HepG2 (cell line): Measurements from ENCODE around the gene ZNF620. TPM values are rescaled to one million over a fixed set of nuclear protein-coding genes. Genes with fewer than 3 reads are reported as not detected.
A peak's percentile ranks its signal among the peaks of the same experiment; 100 is the strongest.

Experiments used
- ADNP ChIP-seq: sonication (generic); formaldehyde crosslinking; IDR thresholded peaks from 2 replicates; pipeline ENCODE4 v1.4.0; 2020; ENCODE audit warnings: missing genetic modification reagents
- ARID2 ChIP-seq: sonication (generic); formaldehyde crosslinking; IDR thresholded peaks from 2 replicates; pipeline ENCODE4 v1.8.1; 2022; ENCODE audit warnings: mild to moderate bottlenecking, missing genetic modification reagents, borderline replicate concordance
- ASH2L ChIP-seq: fragments of 300-600, 200-600 bp; sonication (generic); IDR thresholded peaks from 2 replicates; pipeline ENCODE4 v1.7.0; 2017; ENCODE audit warnings: low read depth, mild to moderate bottlenecking, moderate library complexity, mixed read lengths, low read length; ENCODE audit not compliant: insufficient read length
- ELF4 ChIP-seq: sonication (generic); formaldehyde crosslinking; IDR thresholded peaks from 2 replicates; pipeline ENCODE4 v1.5.0; 2020; ENCODE audit warnings: missing genetic modification reagents, mild to moderate bottlenecking, moderate library complexity, borderline replicate concordance
- FOXC1 ChIP-seq: sonication (generic); formaldehyde crosslinking; IDR thresholded peaks from 2 replicates; pipeline ENCODE4 v1.8.0; 2022; ENCODE audit warnings: mild to moderate bottlenecking, missing genetic modification reagents, borderline replicate concordance
- HIVEP1 ChIP-seq: sonication (generic); formaldehyde crosslinking; IDR thresholded peaks from 2 replicates; pipeline ENCODE4 v1.4.0; 2020; ENCODE audit warnings: mild to moderate bottlenecking, missing genetic modification reagents
- HOXA7 ChIP-seq: sonication (generic); formaldehyde crosslinking; IDR thresholded peaks from 2 replicates; pipeline ENCODE4 v1.8.1; 2022; ENCODE audit warnings: mild to moderate bottlenecking, missing genetic modification reagents, moderate library complexity
- KMT2B ChIP-seq: IDR thresholded peaks from 2 replicates; pipeline ENCODE4 v1.6.1; 2016; ENCODE audit warnings: missing genetic modification reagents, missing compliant biosample characterization
- NBN ChIP-seq: fragments of 450-650 bp; conservative IDR thresholded peaks from 2 replicates; pipeline ENCODE4 v1.6.1; 2017
- POLR2G ChIP-seq: fragments of 200-400 bp; formaldehyde crosslinking; IDR thresholded peaks from 2 replicates; pipeline ENCODE4 v1.6.1; 2018; ENCODE audit warnings: mild to moderate bottlenecking, low read depth, low read length, moderate library complexity
- RBM22 ChIP-seq: fragments of 200-400 bp; formaldehyde crosslinking; optimal IDR thresholded peaks from 2 replicates; pipeline ENCODE3; 2017; ENCODE audit warnings: mild to moderate bottlenecking, low read length, moderate library complexity
- ZNF12 ChIP-seq: sonication (generic); formaldehyde crosslinking; IDR thresholded peaks from 2 replicates; pipeline ENCODE4 v1.5.0; 2020; ENCODE audit warnings: missing genetic modification reagents
- ZNF136 ChIP-seq: sonication (generic); formaldehyde crosslinking; IDR thresholded peaks from 2 replicates; pipeline ENCODE4 v1.8.1; 2022; ENCODE audit warnings: low read depth, mild to moderate bottlenecking, moderate library complexity, missing genetic modification reagents
- ZNF234 ChIP-seq: sonication (generic); formaldehyde crosslinking; conservative IDR thresholded peaks from 2 replicates; pipeline ENCODE4 v1.5.1; 2020; ENCODE audit warnings: mild to moderate bottlenecking, missing genetic modification reagents
- ZNF235 ChIP-seq: sonication (generic); formaldehyde crosslinking; IDR thresholded peaks from 2 replicates; pipeline ENCODE4 v1.8.1; 2023; ENCODE audit warnings: mild to moderate bottlenecking, missing genetic modification reagents, borderline replicate concordance
- ZNF382 ChIP-seq: sonication (generic); formaldehyde crosslinking; IDR thresholded peaks from 2 replicates; pipeline ENCODE4 v1.5.0; 2020; ENCODE audit warnings: missing genetic modification reagents, mild to moderate bottlenecking, borderline replicate concordance
- ZNF547 ChIP-seq: sonication (generic); formaldehyde crosslinking; IDR thresholded peaks from 2 replicates; pipeline ENCODE4 v1.5.1; 2020; ENCODE audit warnings: mild to moderate bottlenecking, missing genetic modification reagents
- ZNF562 ChIP-seq: sonication (generic); formaldehyde crosslinking; IDR thresholded peaks from 2 replicates; pipeline ENCODE4 v1.8.0; 2022; ENCODE audit warnings: missing genetic modification reagents, borderline replicate concordance
- ZNF644 ChIP-seq: IDR thresholded peaks from 2 replicates; pipeline ENCODE4 v1.6.1; 2016; ENCODE audit warnings: low read depth
- ZNF670 ChIP-seq: sonication (generic); formaldehyde crosslinking; IDR thresholded peaks from 2 replicates; pipeline ENCODE4 v1.8.0; 2022; ENCODE audit warnings: mild to moderate bottlenecking, missing genetic modification reagents, borderline replicate concordance
- polyA plus RNA-seq, 8 experiments: library from polyadenylated mRNA; depleted of rRNA in 3 of 8; stranded (reverse) in 7 of 8; unstranded in 1 of 8; fragments of >200 nt; fragmentation: Illumina TruSeq in 4 of 8; extraction: Trizol in 4 of 8; gene quantifications; 2 replicates each; pipeline versions ENCODE4 v1.2.1 to v1.2.3, GENCODE V29; 2011 to 2016; ENCODE audit warnings: low read depth in 4 of 8, missing spikeins in 1 of 8, mixed read lengths in 1 of 8; ENCODE audit not compliant: insufficient read depth in 1 of 8
- total RNA-seq, 5 experiments: library from RNA; depleted of rRNA; stranded (reverse); fragments of >200 nt; fragmentation: Illumina TruSeq; extraction: Trizol; gene quantifications; 2 replicates each; pipeline ENCODE4 v1.2.3, GENCODE V29; 2016; ENCODE audit warnings: low read depth in 1 of 5
- TF ChIP-seq, protein P1 (sequence below): sonication (generic); formaldehyde crosslinking; IDR thresholded peaks from 2 replicates; pipeline ENCODE4 v1.4.0; 2020; ENCODE audit warnings: missing genetic modification reagents
- TF ChIP-seq, protein P2 (sequence below): sonication (generic); formaldehyde crosslinking; IDR thresholded peaks from 2 replicates; pipeline ENCODE4 v1.8.0; 2022; ENCODE audit warnings: mild to moderate bottlenecking, missing genetic modification reagents, moderate library complexity
- TF ChIP-seq, protein P3 (sequence below): sonication (generic); formaldehyde crosslinking; IDR thresholded peaks from 2 replicates; pipeline ENCODE4 v1.4.0; 2020; ENCODE audit warnings: missing genetic modification reagents

Gene ZNF620
- total and polyA plus RNA-seq, 2 of the 13 experiments (the other 11 are each of a cell fraction or from before 2014, with no cell fraction given): 2.3 to 12.2 TPM

DNA sequence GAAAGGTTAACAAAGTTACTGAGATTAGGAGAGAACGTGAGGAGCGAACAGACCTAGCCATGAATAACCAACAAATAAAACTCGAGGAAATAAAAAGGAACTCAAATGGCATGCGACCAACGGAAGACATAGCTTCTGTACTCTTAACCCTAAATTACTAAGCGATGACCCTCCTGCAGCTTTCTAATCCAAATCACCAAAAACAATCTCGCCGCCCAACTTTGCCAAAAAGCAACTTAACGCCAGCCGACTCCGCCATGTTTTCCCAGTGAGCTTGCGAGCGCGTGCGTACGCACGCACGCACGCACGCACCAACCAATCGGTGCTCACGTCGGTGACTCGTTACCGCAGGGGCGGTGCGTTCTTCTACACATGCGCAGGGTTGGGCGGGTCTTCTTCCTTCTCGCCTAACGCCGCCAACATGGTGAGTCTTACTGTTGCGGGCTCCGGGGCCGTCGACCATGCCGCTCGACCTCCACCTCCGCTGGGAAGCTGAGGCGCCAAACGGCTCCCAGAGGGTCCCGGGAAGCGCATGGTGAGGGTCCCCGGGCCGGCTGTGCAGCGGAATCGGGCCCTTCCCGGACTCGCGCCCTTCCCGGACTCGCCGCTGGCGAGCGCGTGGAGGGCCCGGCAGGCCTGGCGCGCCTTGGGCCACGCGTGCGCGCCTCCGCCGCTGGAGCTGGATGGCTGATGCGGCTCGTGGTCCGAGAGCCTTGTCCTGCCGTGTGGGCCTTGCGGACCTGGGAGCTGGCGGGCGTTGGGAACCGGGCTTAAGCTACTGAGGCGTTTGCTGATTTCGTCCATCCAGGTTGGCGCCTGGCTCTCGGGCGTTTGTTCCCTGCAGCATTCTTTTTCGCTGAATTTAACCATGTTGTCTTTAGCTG, 48.7 kb upstream of the ZNF620 start, which contains the start of gene RPL14 (continued):
- TF ChIP-seq KMT2B (CRISPR knock-in tag): peak; percentile 78; the same call in 1 of the 2 replicates
- TF ChIP-seq ZNF547 (CRISPR knock-in tag): peak; percentile 91
- TF ChIP-seq, protein P1, sequence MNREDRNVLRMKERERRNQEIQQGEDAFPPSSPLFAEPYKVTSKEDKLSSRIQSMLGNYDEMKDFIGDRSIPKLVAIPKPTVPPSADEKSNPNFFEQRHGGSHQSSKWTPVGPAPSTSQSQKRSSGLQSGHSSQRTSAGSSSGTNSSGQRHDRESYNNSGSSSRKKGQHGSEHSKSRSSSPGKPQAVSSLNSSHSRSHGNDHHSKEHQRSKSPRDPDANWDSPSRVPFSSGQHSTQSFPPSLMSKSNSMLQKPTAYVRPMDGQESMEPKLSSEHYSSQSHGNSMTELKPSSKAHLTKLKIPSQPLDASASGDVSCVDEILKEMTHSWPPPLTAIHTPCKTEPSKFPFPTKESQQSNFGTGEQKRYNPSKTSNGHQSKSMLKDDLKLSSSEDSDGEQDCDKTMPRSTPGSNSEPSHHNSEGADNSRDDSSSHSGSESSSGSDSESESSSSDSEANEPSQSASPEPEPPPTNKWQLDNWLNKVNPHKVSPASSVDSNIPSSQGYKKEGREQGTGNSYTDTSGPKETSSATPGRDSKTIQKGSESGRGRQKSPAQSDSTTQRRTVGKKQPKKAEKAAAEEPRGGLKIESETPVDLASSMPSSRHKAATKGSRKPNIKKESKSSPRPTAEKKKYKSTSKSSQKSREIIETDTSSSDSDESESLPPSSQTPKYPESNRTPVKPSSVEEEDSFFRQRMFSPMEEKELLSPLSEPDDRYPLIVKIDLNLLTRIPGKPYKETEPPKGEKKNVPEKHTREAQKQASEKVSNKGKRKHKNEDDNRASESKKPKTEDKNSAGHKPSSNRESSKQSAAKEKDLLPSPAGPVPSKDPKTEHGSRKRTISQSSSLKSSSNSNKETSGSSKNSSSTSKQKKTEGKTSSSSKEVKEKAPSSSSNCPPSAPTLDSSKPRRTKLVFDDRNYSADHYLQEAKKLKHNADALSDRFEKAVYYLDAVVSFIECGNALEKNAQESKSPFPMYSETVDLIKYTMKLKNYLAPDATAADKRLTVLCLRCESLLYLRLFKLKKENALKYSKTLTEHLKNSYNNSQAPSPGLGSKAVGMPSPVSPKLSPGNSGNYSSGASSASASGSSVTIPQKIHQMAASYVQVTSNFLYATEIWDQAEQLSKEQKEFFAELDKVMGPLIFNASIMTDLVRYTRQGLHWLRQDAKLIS (CRISPR knock-in tag): no peak; the same call in 1 of the 2 replicates
- no peak for TF ChIP-seq ARID2
- TF ChIP-seq, protein P2, sequence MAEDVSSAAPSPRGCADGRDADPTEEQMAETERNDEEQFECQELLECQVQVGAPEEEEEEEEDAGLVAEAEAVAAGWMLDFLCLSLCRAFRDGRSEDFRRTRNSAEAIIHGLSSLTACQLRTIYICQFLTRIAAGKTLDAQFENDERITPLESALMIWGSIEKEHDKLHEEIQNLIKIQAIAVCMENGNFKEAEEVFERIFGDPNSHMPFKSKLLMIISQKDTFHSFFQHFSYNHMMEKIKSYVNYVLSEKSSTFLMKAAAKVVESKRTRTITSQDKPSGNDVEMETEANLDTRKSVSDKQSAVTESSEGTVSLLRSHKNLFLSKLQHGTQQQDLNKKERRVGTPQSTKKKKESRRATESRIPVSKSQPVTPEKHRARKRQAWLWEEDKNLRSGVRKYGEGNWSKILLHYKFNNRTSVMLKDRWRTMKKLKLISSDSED (CRISPR knock-in tag): 0 out of 2 replicates have a peak, but pooled peaks have one; percentile 45
- peak; percentile 64; the same call in 1 of the 2 replicates for TF ChIP-seq FOXC1 (CRISPR knock-in tag)
- TF ChIP-seq, protein P3, sequence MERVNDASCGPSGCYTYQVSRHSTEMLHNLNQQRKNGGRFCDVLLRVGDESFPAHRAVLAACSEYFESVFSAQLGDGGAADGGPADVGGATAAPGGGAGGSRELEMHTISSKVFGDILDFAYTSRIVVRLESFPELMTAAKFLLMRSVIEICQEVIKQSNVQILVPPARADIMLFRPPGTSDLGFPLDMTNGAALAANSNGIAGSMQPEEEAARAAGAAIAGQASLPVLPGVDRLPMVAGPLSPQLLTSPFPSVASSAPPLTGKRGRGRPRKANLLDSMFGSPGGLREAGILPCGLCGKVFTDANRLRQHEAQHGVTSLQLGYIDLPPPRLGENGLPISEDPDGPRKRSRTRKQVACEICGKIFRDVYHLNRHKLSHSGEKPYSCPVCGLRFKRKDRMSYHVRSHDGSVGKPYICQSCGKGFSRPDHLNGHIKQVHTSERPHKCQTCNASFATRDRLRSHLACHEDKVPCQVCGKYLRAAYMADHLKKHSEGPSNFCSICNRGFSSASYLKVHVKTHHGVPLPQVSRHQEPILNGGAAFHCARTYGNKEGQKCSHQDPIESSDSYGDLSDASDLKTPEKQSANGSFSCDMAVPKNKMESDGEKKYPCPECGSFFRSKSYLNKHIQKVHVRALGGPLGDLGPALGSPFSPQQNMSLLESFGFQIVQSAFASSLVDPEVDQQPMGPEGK (CRISPR knock-in tag): no peak
- peak; percentile 77 for TF ChIP-seq ASH2L
- TF ChIP-seq ELF4 (CRISPR knock-in tag): no peak
- TF ChIP-seq POLR2G: peak; percentile 98
- no peak for TF ChIP-seq ADNP (CRISPR knock-in tag)
- TF ChIP-seq NBN: no peak
- no peak for TF ChIP-seq HIVEP1 (CRISPR knock-in tag)
- no peak for TF ChIP-seq ZNF382
- no peak for TF ChIP-seq HOXA7 (CRISPR knock-in tag)
- peak; percentile 30 for TF ChIP-seq RBM22
- peak; percentile 79; the same call in 1 of the 2 replicates for TF ChIP-seq ZNF235 (CRISPR knock-in tag)
- no peak for TF ChIP-seq ZNF136 (CRISPR knock-in tag)
- no peak; the same call in 1 of the 2 replicates for TF ChIP-seq ZNF670 (CRISPR knock-in tag)
- TF ChIP-seq ZNF12: no peak; the same call in 1 of the 2 replicates
- peak; percentile 36; the same call in 1 of the 2 replicates for TF ChIP-seq ZNF562 (CRISPR knock-in tag)
- TF ChIP-seq ZNF644 (CRISPR knock-in tag): no peak
- peak; percentile 78 for TF ChIP-seq ZNF234 (CRISPR knock-in tag)
